DND-41 (cell line): ENCODE results near the gene EFHC2.

ENCODE experiments used
- ATAC-seq: fragments of 200-7000 bp; cut with Tn5 transposase; 3 replicates; pipeline ENCODE4 v1.9.1; 2021; ENCODE audit warnings: low read depth; ENCODE audit not compliant: insufficient read depth
- DNase-seq: peaks from one replicate; pipeline ENCODE4 v3.0.0-alpha.2; 2020
- H2AFZ ChIP-seq: 2 replicates; pipeline ENCODE4 v1.6.0; 2012; ENCODE audit warnings: low read depth, low read length
- H3K27ac ChIP-seq: 2 replicates; pipeline ENCODE4 v1.5.1; 2012; ENCODE audit warnings: low read length, inconsistent platforms
- H3K27me3 ChIP-seq: fragments of 200-600 bp; sonication (generic); 2 replicates; pipeline ENCODE4 v1.6.0; 2012; ENCODE audit warnings: low read length, mild to moderate bottlenecking, inconsistent platforms; ENCODE audit not compliant: insufficient read depth, poor library complexity
- H3K36me3 ChIP-seq: 2 replicates; pipeline ENCODE4 v1.5.1; 2012; ENCODE audit warnings: low read length, inconsistent platforms; ENCODE audit not compliant: insufficient read depth
- H3K4me1 ChIP-seq: 2 replicates; pipeline ENCODE4 v1.5.1; 2012; ENCODE audit warnings: mild to moderate bottlenecking, low read length; ENCODE audit not compliant: insufficient read depth
- H3K4me2 ChIP-seq: 2 replicates; pipeline ENCODE4 v1.6.0; 2012; ENCODE audit warnings: mild to moderate bottlenecking, moderate library complexity, low read length, inconsistent platforms; ENCODE audit not compliant: insufficient read depth
- H3K4me3 ChIP-seq, 2 experiments: fragments of 200-600 bp in 1 of 2; shearing (Covaris generic) in 1 of 2; 2 replicates each; pipeline ENCODE4 v1.5.1; 2012 to 2016; ENCODE audit warnings: inconsistent platforms in 2 of 2, low read length in 2 of 2, mild to moderate bottlenecking in 2 of 2, low read depth in 1 of 2, moderate library complexity in 1 of 2
- H3K79me2 ChIP-seq: 2 replicates; pipeline ENCODE4 v1.6.0; 2012; ENCODE audit warnings: low read length, inconsistent platforms; ENCODE audit not compliant: insufficient read depth
- H3K9ac ChIP-seq: 2 replicates; pipeline ENCODE4 v1.6.0; 2012; ENCODE audit warnings: low read depth, mild to moderate bottlenecking, inconsistent platforms, low read length, moderate library complexity
- H3K9me3 ChIP-seq: 2 replicates; pipeline ENCODE4 v1.5.1; 2012; ENCODE audit warnings: low read length, moderate library complexity, mild to moderate bottlenecking, inconsistent platforms; ENCODE audit not compliant: insufficient read depth, severe bottlenecking
- H4K20me1 ChIP-seq: 2 replicates; pipeline ENCODE4 v1.6.0; 2012; ENCODE audit warnings: low read length; ENCODE audit not compliant: insufficient read depth
- EZH2 ChIP-seq: IDR thresholded peaks from 3 replicates; pipeline ENCODE4 v1.6.1; 2012; ENCODE audit warnings: borderline replicate concordance, low read depth, mild to moderate bottlenecking, moderate library complexity, low read length, inconsistent platforms; ENCODE audit not compliant: severe bottlenecking
- TF ChIP-seq, protein P1 (sequence below): IDR thresholded peaks from 2 replicates; pipeline ENCODE4 v1.5.1; 2012; ENCODE audit warnings: borderline replicate concordance, low read length, moderate library complexity, mild to moderate bottlenecking; ENCODE audit not compliant: poor library complexity, severe bottlenecking; ENCODE audit errors: extremely low read depth

Gene EFHC2

DNA sequence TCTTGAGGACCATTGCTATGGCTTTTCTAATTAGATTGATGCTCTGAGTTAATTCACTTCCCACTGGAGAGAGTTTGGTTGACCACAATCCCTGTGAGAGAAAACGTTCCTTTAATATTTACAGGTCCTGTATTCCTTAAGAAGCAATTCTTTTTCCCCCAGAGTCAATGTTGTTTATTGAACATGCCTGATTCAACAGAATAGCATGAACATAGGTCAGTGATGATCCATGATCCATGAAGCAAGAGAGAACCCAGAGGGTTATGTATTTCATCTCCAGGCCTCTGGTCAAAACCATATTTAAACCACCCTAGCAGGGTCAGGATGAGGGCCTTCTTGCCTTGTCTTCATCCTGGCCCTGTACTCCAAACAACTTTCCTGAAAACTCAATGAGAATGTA lies 39.4 kb upstream of the EFHC2 start:
- H3K36me3 ChIP-seq = no peaks in the 10 kb centered on the region
- no peak for DNase-seq
- ATAC-seq = no peak

DNA sequence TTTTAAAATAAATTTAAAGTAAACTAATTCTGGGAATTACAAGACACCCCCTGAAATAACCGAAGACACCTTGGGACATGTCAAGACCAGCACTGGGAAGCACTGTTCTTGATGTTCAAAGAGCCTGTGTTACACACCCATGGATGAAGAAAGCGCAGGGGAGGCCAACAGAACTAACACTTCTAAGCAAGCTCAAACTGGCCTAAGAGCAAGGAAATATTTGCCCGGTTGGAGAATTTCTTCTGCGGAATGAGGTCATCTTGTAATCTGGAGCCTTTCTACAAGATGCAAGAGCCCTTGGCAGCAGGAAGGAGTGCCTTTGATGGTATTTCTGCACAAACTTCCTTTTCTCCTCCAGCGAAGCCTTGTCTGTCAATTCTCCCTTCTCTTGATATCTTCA lies 9.3 kb upstream of the EFHC2 start:
- Histone ChIP-seq H3K79me2 (no peaks in the 10 kb centered on the region), H3K9me3 (no peaks in the 10 kb centered on the region), H3K36me3 (no peaks in the 10 kb centered on the region), H4K20me1 (no peaks in the 10 kb centered on the region), H3K4me1 (no peaks in the 10 kb centered on the region), H3K9ac (no peak overlapping the region), H3K4me2 (no peak overlapping the region), H3K27me3 (no peaks in the 10 kb centered on the region), H2AFZ (no peak overlapping the region), H3K4me3 (no peak overlapping the region), H3K27ac (no peak overlapping the region)
- no peak for ATAC-seq
- TF ChIP-seq EZH2 = no peak
- DNase-seq = no peak

More for the DNA sequence above, 39.4 kb upstream of the EFHC2 start:
- no peaks in the 10 kb centered on the region for H3K27me3 ChIP-seq
- no peak overlapping the region for H2AFZ ChIP-seq
- H3K9ac ChIP-seq = no peak overlapping the region
- H3K4me3 ChIP-seq = no peak overlapping the region
- H3K27ac ChIP-seq = no peak overlapping the region
- H3K4me1 ChIP-seq = no peaks in the 10 kb centered on the region
- H3K9me3 ChIP-seq = no peaks in the 10 kb centered on the region
- TF ChIP-seq, protein P1, sequence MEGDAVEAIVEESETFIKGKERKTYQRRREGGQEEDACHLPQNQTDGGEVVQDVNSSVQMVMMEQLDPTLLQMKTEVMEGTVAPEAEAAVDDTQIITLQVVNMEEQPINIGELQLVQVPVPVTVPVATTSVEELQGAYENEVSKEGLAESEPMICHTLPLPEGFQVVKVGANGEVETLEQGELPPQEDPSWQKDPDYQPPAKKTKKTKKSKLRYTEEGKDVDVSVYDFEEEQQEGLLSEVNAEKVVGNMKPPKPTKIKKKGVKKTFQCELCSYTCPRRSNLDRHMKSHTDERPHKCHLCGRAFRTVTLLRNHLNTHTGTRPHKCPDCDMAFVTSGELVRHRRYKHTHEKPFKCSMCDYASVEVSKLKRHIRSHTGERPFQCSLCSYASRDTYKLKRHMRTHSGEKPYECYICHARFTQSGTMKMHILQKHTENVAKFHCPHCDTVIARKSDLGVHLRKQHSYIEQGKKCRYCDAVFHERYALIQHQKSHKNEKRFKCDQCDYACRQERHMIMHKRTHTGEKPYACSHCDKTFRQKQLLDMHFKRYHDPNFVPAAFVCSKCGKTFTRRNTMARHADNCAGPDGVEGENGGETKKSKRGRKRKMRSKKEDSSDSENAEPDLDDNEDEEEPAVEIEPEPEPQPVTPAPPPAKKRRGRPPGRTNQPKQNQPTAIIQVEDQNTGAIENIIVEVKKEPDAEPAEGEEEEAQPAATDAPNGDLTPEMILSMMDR = no peak
- TF ChIP-seq EZH2 = no peak
- no peak overlapping the region for H3K4me2 ChIP-seq
- H3K79me2 ChIP-seq = no peaks in the 10 kb centered on the region
- no peaks in the 10 kb centered on the region for H4K20me1 ChIP-seq

DNA sequence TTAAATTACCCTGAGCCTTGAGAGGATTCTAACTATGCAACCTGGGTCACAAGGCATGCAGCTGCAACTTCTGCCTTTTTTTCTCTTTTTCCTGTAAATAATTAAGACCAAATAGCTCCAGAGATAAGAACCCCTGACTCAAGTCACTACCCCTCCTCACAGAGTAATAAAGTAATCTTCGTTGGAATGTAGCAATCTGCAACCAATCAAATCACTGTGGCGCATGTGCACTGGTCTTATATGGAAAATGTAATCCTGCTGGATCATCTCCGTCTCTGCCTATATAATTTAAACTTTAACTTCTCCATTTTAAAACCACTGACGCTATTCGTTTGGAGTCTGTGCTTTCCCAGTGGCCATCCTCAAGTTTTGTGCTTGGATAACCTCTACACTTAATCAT lies 6.1 kb upstream of the EFHC2 start:
- H3K9me3 ChIP-seq = no peaks in the 10 kb centered on the region
- ATAC-seq (no peak), DNase-seq (no peak)
- TF ChIP-seq, protein P1 = no peak
- TF ChIP-seq EZH2 = no peak
- H3K4me1 ChIP-seq = no peaks in the 10 kb centered on the region
- no peaks in the 10 kb centered on the region for H4K20me1 ChIP-seq
- H3K27ac ChIP-seq = no peak overlapping the region
- no peaks in the 10 kb centered on the region for H3K36me3 ChIP-seq
- H3K4me2 ChIP-seq = no peak overlapping the region
- H2AFZ ChIP-seq = no peak overlapping the region
- no peaks in the 10 kb centered on the region for H3K79me2 ChIP-seq
- no peaks in the 10 kb centered on the region for H3K27me3 ChIP-seq
- H3K9ac ChIP-seq = no peak overlapping the region
- no peak overlapping the region for H3K4me3 ChIP-seq

DNA sequence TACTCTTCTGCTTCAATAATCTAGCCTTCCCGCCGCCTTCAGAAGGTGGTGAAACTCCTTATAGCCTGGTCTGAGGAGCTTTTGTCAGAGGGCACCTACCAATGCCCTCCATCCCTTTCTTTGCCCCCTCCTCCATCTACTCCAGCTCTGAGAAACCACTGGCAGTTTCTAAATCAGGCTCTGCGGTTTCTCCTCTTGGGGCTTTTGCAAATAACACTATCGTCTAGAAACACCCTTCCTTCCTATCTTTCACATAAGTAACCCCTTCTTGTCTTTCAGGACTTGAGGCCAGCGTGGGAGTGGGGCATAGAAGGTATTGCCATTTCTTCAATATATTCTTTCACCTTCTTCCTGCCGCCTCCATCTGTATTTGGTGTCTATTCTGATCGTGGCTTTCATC lies 1.2 kb upstream of the EFHC2 start:
- Histone ChIP-seq H3K9ac (no peak overlapping the region), H2AFZ (no peak overlapping the region), H3K4me3 (no peak overlapping the region), H3K79me2 (no peaks in the 10 kb centered on the region), H3K27me3 (no peaks in the 10 kb centered on the region), H3K36me3 (no peaks in the 10 kb centered on the region), H3K4me2 (no peak overlapping the region), H3K4me1 (no peaks in the 10 kb centered on the region), H3K27ac (no peak overlapping the region), H4K20me1 (no peaks in the 10 kb centered on the region), H3K9me3 (no peaks in the 10 kb centered on the region)
- no peak for TF ChIP-seq EZH2
- TF ChIP-seq, protein P1 = no peak
- peak; percentile 12 for DNase-seq
- ATAC-seq = peak; percentile 58
